ENCODE results near the gene LYPD1. TPM values are rescaled to one million over a fixed set of nuclear protein-coding genes. Genes with fewer than 3 reads are reported as not detected.

The LYPD1 gene
- total RNA-seq, 6 experiments from 2014 or later: 0.27 to 1.5 (median 0.81) TPM; not detected in 1

DNA sequence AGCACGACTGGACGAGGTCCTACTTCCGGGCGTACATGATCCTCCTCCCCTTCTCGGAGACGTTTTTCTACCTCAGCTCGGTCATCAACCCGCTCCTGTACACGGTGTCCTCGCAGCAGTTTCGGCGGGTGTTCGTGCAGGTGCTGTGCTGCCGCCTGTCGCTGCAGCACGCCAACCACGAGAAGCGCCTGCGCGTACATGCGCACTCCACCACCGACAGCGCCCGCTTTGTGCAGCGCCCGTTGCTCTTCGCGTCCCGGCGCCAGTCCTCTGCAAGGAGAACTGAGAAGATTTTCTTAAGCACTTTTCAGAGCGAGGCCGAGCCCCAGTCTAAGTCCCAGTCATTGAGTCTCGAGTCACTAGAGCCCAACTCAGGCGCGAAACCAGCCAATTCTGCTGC, 24.8 kb downstream of the LYPD1 start:
- Histone ChIP-seq H3K27me3 (no peaks in the 10 kb centered on the region), H3K36me3 (no peaks in the 10 kb centered on the region), H3K9me3 (no peaks in the 10 kb centered on the region), H3K4me1 (peaks cover 0 to 21% (median 8%) of the 10 kb centered on the region in 4 donors), H3K27ac (no peak overlapping the region), H3K4me3 (no peak overlapping the region)
- ATAC-seq (peak; percentile 18 to 88 (median 50)), DNase-seq (peak in 1 of 3 donors; percentile 29)
- intact Hi-C loops (cut with DNase I): loop anchor here in 1 of 2 donors (10.0 kb wide), 1 partner anchor 530 kb away; no protein-coding TSS in a partner anchor
- TF ChIP-seq POLR2A (IDR thresholded peaks at IDR 0.05): no peak
- TF ChIP-seq, protein P1, sequence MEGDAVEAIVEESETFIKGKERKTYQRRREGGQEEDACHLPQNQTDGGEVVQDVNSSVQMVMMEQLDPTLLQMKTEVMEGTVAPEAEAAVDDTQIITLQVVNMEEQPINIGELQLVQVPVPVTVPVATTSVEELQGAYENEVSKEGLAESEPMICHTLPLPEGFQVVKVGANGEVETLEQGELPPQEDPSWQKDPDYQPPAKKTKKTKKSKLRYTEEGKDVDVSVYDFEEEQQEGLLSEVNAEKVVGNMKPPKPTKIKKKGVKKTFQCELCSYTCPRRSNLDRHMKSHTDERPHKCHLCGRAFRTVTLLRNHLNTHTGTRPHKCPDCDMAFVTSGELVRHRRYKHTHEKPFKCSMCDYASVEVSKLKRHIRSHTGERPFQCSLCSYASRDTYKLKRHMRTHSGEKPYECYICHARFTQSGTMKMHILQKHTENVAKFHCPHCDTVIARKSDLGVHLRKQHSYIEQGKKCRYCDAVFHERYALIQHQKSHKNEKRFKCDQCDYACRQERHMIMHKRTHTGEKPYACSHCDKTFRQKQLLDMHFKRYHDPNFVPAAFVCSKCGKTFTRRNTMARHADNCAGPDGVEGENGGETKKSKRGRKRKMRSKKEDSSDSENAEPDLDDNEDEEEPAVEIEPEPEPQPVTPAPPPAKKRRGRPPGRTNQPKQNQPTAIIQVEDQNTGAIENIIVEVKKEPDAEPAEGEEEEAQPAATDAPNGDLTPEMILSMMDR (IDR thresholded peaks at IDR 0.05): no peak
- WGBS (ENCODE audit: insufficient coverage, low coverage, low lambda C conversion rate, missing lambda C conversion rate): 95% methylated on average over 31 of the region's 35 CpGs

DNA sequence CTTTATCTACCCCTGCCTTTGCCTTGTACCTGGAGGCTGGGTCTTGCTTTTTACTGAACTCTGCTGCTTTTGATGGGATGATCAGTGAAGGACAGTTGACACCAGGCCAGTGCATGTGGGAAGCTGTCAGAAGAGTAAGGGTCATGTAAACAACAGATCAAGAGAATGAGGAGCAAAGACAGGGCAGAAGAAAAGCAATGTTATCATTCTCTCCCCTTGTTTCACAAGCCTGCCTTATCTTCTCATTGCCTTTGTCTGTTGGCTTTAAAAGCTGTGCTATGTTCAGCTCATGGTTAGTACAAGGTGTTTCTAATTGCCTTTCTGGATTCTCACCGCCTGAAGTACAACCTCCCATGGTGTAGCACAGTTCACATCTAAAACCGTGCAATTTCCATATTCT, 27.6 kb downstream of the LYPD1 start:
- DNase-seq: peak in 1 of 3 donors; percentile 51
- ATAC-seq: peak; percentile 79 to 88 (median 82)

GRCh38 chr2:132641819-132642218, 28.2 kb downstream of the LYPD1 start:
- Histone ChIP-seq H3K27ac (peak overlapping the region in 1 of 3 donors; percentile 27), H3K27me3 (no peaks in the 10 kb centered on the region), H3K4me3 (no peak overlapping the region), H3K36me3 (no peaks in the 10 kb centered on the region), H3K9me3 (no peaks in the 10 kb centered on the region), H3K4me1 (peaks cover 0 to 21% (median 8%) of the 10 kb centered on the region in 4 donors)
- peak in 2 of 4 donors; percentile 15 to 67 for ATAC-seq
- TF ChIP-seq POLR2A (IDR thresholded peaks at IDR 0.05): no peak
- TF ChIP-seq, protein P1 (IDR thresholded peaks at IDR 0.05): no peak
- DNase-seq: no peak
- intact Hi-C loops (cut with DNase I): loop anchor here in 1 of 2 donors (10.0 kb wide), 1 partner anchor 533 kb away; no protein-coding TSS in a partner anchor

More for the DNA sequence above, 27.6 kb downstream of the LYPD1 start:
- Histone ChIP-seq H3K36me3 (no peaks in the 10 kb centered on the region), H3K9me3 (no peaks in the 10 kb centered on the region), H3K4me1 (peaks cover 0 to 21% (median 8%) of the 10 kb centered on the region in 4 donors), H3K27me3 (no peaks in the 10 kb centered on the region), H3K4me3 (no peak overlapping the region), H3K27ac (peak overlapping the region in 1 of 3 donors; percentile 27)
- TF ChIP-seq POLR2A (IDR thresholded peaks at IDR 0.05): no peak
- TF ChIP-seq, protein P1 (IDR thresholded peaks at IDR 0.05): no peak
- intact Hi-C loops (cut with DNase I): loop anchor here in 1 of 2 donors (10.0 kb wide), 1 partner anchor 532 kb away; no protein-coding TSS in a partner anchor
- WGBS (ENCODE audit: insufficient coverage, low coverage, low lambda C conversion rate, missing lambda C conversion rate): 31% methylated on average over 2 of the region's 2 CpGs

GRCh38 chr2:132640116-132640515, 29.9 kb downstream of the LYPD1 start:
- TF ChIP-seq POLR2A (IDR thresholded peaks at IDR 0.05): no peak
- TF ChIP-seq, protein P1 (IDR thresholded peaks at IDR 0.05): no peak
- Histone ChIP-seq H3K4me3 (no peak overlapping the region), H3K36me3 (no peaks in the 10 kb centered on the region), H3K27ac (no peak overlapping the region), H3K4me1 (peaks cover 0 to 21% (median 8%) of the 10 kb centered on the region in 4 donors), H3K9me3 (no peaks in the 10 kb centered on the region), H3K27me3 (no peaks in the 10 kb centered on the region)
- no peak for DNase-seq
- ATAC-seq: no peak
- intact Hi-C loops (cut with DNase I): loop anchor here in 1 of 2 donors (10.0 kb wide), 1 partner anchor 535 kb away; no protein-coding TSS in a partner anchor

Measured in right lobe of liver (tissue), 6 donors.